ENCODE data around the gene RPS19BP1.

RPS19BP1 gene

GRCh38 chr22:39532215-39533073 is at the start of gene RPS19BP1:
Gene RPS19BP1 (minus strand): TSS chr22:39532748. CDS start chr22:39532738, 10 bp downstream.
- DNase-seq (ENCODE audit: low read depth in 2 of 2) = peak; percentile 97 to 99

GRCh38 chr22:39581303-39581702 is 48.8 kb upstream of the RPS19BP1 start:
- DNase-seq (ENCODE audit: low read depth in 2 of 2) = no peak

- DNase-seq (ENCODE audit: low read depth in 2 of 2) = no peak
These were observed 48.2 kb upstream of the RPS19BP1 start for GRCh38 chr22:39580795-39581194.

- DNase-seq (ENCODE audit: low read depth in 2 of 2) = no peak
These were observed 47.5 kb upstream of the RPS19BP1 start for GRCh38 chr22:39580006-39580441.

GRCh38 chr22:39577900-39578299 is 45.4 kb upstream of the RPS19BP1 start:
- DNase-seq (ENCODE audit: low read depth in 2 of 2) = no peak

GRCh38 chr22:39577366-39577765 is 44.8 kb upstream of the RPS19BP1 start:
- DNase-seq (ENCODE audit: low read depth in 2 of 2) = no peak

- no peak for DNase-seq (ENCODE audit: low read depth in 2 of 2)
These were observed 43.5 kb upstream of the RPS19BP1 start for GRCh38 chr22:39576027-39576426.

GRCh38 chr22:39575552-39575825 is 42.9 kb upstream of the RPS19BP1 start:
- no peak for DNase-seq (ENCODE audit: low read depth in 2 of 2)

GRCh38 chr22:39574779-39575551 is 42.4 kb upstream of the RPS19BP1 start:
- DNase-seq (ENCODE audit: low read depth in 2 of 2) = no peak

GRCh38 chr22:39571538-39571937 is 39.0 kb upstream of the RPS19BP1 start:
- no peak for DNase-seq (ENCODE audit: low read depth in 2 of 2)

- DNase-seq (ENCODE audit: low read depth in 2 of 2) = no peak
These were observed 38.1 kb upstream of the RPS19BP1 start, which contains the start of gene CACNA1I for GRCh38 chr22:39570665-39571064. Gene CACNA1I (plus strand): TSS chr22:39570753. CDS start chr22:39570753, 0 bp downstream.

GRCh38 chr22:39570226-39570625 is 37.7 kb upstream of the RPS19BP1 start:
- no peak for DNase-seq (ENCODE audit: low read depth in 2 of 2)

GRCh38 chr22:39569066-39569465 is 36.5 kb upstream of the RPS19BP1 start:
- DNase-seq (ENCODE audit: low read depth in 2 of 2) = no peak

- DNase-seq (ENCODE audit: low read depth in 2 of 2) = no peak
These were observed 35.9 kb upstream of the RPS19BP1 start for GRCh38 chr22:39568278-39568981.

- peak; percentile 16 to 23 for DNase-seq (ENCODE audit: low read depth in 2 of 2)
These were observed 34.8 kb upstream of the RPS19BP1 start for GRCh38 chr22:39567135-39567946.

- DNase-seq (ENCODE audit: low read depth in 2 of 2) = no peak
These were observed 32.9 kb upstream of the RPS19BP1 start for GRCh38 chr22:39565414-39565944.

- DNase-seq (ENCODE audit: low read depth in 2 of 2) = no peak
These were observed 31.3 kb upstream of the RPS19BP1 start for GRCh38 chr22:39563571-39564428.

GRCh38 chr22:39562839-39563489 is 30.4 kb upstream of the RPS19BP1 start:
- no peak for DNase-seq (ENCODE audit: low read depth in 2 of 2)

GRCh38 chr22:39560127-39560526 is 27.6 kb upstream of the RPS19BP1 start:
- no peak for DNase-seq (ENCODE audit: low read depth in 2 of 2)

All from stimulated activated CD4-positive, alpha-beta T cell treated with anti-CD3 and anti-CD28 coated beads, Interleukin-1b, Interleukin-23, amount 100 ng/mL, for 4 hours (primary cell).